ENCODE results near the gene RAPGEF2.

GRCh38 chr4:159143687-159144086, 40.8 kb downstream of the RAPGEF2 start:
- no peak for TF ChIP-seq SUZ12 (IDR thresholded peaks at IDR 0.05; ENCODE audit: extremely low read depth, insufficient read depth, insufficient read length)
- TF ChIP-seq ZNF274 (IDR thresholded peaks at IDR 0.05; ENCODE audit: low read depth, low read length) = no peak
